ENCODE measurements around the gene CLIP2. TPM values are rescaled to one million over a fixed set of nuclear protein-coding genes. Genes with fewer than 3 reads are reported as not detected.

CLIP2 gene
- polyA plus RNA-seq, 1 of the 3 experiments (the other 2 are of a cell fraction): 14.3 TPM

DNA sequence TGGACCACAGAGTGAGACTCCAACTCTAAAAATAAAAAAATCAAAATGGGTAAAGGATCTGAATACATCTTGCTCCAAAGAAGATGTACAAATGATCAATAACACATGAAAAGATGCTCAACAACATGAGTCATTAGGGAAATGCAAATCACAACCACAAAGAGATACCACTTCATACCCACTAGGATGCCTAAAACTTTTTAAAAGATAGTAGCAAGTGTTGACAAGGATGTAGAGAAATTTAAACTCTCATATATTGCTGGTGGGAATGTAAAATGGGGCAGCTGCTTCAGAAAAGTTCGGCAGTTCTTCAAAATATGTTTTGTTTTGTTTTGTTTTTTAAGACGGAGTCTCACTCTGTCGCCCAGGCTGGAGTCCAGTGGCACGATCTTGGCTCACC is 118.8 kb downstream of the CLIP2 start:
- no peak for DNase-seq
- Histone ChIP-seq H2AFZ (ENCODE audit: low read depth) (no peak overlapping the region), H3F3A (replicated peaks; ENCODE audit: insufficient read depth) (peaks cover 15% of the 10 kb centered on the region), H3K9ac (no peak overlapping the region), H3K9me2 (no peaks in the 10 kb centered on the region), H3K4me3 (ENCODE audit: low read depth in 2 of 2, low read length in 1 of 2) (no peak overlapping the region), H3K27ac (ENCODE audit: low read depth in 2 of 2, low read length in 1 of 2) (no peak overlapping the region), H3K4me2 (no peak overlapping the region), H3K9me3 (no peaks in the 10 kb centered on the region), H4K20me1 (ENCODE audit: insufficient read depth) (no peaks in the 10 kb centered on the region), H3K4me1 (ENCODE audit: control insufficient read depth in 1 of 2, insufficient read depth in 2 of 2, low read depth in 1 of 2, low read length in 1 of 2) (no peaks in the 10 kb centered on the region), H3K79me2 (ENCODE audit: insufficient read depth) (no peaks in the 10 kb centered on the region), H3K27me3 (ENCODE audit: insufficient read depth) (no peaks in the 10 kb centered on the region), H3K36me3 (replicated peaks in 1 of 2; ENCODE audit: control insufficient read depth in 1 of 2, insufficient read depth in 2 of 2, low read length in 1 of 2) (peaks cover 13 to 30% of the 10 kb centered on the region in 2 experiments)
- ChIA-PET POLR2A (no interaction called here), CTCF (interaction anchor here (0.7 to 4.8 kb wide), 4 partner anchors 10 to 202 kb away, joined by 3 to 25 read pairs (median 11); no protein-coding TSS in a partner anchor)
- 72% methylated on average over 4 of the region's 4 CpGs for WGBS (ENCODE audit: low lambda C conversion rate)
- TF ChIP-seq FOSL2 (IDR thresholded peaks at IDR 0.05; ENCODE audit: borderline replicate concordance, low read depth) (no peak), RFX5 (IDR thresholded peaks at IDR 0.05; ENCODE audit: low read length) (no peak), SMC3 (IDR thresholded peaks at IDR 0.05; ENCODE audit: low read depth, low read length) (no peak), TEAD4 (IDR thresholded peaks at IDR 0.05; ENCODE audit: borderline replicate concordance, insufficient read depth) (no peak), EP300 (IDR thresholded peaks at IDR 0.05; ENCODE audit: borderline replicate concordance in 1 of 2, low read depth in 1 of 2, low read length in 1 of 2) (no peak), RCOR1 (IDR thresholded peaks at IDR 0.05; ENCODE audit: low read length) (no peak), GABPA (IDR thresholded peaks at IDR 0.05; ENCODE audit: low read depth) (no peak), NFIC (IDR thresholded peaks at IDR 0.05; ENCODE audit: borderline replicate concordance) (no peak), TCF12 (IDR thresholded peaks at IDR 0.05) (no peak), CHD2 (IDR thresholded peaks at IDR 0.05; ENCODE audit: low read length, partially characterized antibody) (no peak), MEF2A (IDR thresholded peaks at IDR 0.05; ENCODE audit: borderline replicate concordance, low read depth) (no peak), POLR2AphosphoS5 (IDR thresholded peaks at IDR 0.05; ENCODE audit: low read depth, low read length) (no peak), GATA2 (CRISPR knock-in tag; IDR thresholded peaks at IDR 0.05) (no peak), SIN3A (IDR thresholded peaks at IDR 0.05; ENCODE audit: borderline replicate concordance, low read depth, low read length) (no peak), EZH2phosphoT487 (IDR thresholded peaks at IDR 0.05; ENCODE audit: borderline replicate concordance, low read depth) (no peak), NRF1 (IDR thresholded peaks at IDR 0.05; ENCODE audit: low read depth, low read length) (no peak)
- TF ChIP-seq, protein P1, sequence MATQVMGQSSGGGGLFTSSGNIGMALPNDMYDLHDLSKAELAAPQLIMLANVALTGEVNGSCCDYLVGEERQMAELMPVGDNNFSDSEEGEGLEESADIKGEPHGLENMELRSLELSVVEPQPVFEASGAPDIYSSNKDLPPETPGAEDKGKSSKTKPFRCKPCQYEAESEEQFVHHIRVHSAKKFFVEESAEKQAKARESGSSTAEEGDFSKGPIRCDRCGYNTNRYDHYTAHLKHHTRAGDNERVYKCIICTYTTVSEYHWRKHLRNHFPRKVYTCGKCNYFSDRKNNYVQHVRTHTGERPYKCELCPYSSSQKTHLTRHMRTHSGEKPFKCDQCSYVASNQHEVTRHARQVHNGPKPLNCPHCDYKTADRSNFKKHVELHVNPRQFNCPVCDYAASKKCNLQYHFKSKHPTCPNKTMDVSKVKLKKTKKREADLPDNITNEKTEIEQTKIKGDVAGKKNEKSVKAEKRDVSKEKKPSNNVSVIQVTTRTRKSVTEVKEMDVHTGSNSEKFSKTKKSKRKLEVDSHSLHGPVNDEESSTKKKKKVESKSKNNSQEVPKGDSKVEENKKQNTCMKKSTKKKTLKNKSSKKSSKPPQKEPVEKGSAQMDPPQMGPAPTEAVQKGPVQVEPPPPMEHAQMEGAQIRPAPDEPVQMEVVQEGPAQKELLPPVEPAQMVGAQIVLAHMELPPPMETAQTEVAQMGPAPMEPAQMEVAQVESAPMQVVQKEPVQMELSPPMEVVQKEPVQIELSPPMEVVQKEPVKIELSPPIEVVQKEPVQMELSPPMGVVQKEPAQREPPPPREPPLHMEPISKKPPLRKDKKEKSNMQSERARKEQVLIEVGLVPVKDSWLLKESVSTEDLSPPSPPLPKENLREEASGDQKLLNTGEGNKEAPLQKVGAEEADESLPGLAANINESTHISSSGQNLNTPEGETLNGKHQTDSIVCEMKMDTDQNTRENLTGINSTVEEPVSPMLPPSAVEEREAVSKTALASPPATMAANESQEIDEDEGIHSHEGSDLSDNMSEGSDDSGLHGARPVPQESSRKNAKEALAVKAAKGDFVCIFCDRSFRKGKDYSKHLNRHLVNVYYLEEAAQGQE (IDR thresholded peaks at IDR 0.05; ENCODE audit: low read depth, low read length): no peak
- TF ChIP-seq, protein P2, sequence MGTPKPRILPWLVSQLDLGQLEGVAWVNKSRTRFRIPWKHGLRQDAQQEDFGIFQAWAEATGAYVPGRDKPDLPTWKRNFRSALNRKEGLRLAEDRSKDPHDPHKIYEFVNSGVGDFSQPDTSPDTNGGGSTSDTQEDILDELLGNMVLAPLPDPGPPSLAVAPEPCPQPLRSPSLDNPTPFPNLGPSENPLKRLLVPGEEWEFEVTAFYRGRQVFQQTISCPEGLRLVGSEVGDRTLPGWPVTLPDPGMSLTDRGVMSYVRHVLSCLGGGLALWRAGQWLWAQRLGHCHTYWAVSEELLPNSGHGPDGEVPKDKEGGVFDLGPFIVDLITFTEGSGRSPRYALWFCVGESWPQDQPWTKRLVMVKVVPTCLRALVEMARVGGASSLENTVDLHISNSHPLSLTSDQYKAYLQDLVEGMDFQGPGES (IDR thresholded peaks at IDR 0.05; ENCODE audit: low read depth, low read length): no peak
- TF ChIP-seq, protein P3, sequence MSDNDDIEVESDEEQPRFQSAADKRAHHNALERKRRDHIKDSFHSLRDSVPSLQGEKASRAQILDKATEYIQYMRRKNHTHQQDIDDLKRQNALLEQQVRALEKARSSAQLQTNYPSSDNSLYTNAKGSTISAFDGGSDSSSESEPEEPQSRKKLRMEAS (IDR thresholded peaks at IDR 0.05; ENCODE audit: low read depth): no peak
- TF ChIP-seq, protein P4, sequence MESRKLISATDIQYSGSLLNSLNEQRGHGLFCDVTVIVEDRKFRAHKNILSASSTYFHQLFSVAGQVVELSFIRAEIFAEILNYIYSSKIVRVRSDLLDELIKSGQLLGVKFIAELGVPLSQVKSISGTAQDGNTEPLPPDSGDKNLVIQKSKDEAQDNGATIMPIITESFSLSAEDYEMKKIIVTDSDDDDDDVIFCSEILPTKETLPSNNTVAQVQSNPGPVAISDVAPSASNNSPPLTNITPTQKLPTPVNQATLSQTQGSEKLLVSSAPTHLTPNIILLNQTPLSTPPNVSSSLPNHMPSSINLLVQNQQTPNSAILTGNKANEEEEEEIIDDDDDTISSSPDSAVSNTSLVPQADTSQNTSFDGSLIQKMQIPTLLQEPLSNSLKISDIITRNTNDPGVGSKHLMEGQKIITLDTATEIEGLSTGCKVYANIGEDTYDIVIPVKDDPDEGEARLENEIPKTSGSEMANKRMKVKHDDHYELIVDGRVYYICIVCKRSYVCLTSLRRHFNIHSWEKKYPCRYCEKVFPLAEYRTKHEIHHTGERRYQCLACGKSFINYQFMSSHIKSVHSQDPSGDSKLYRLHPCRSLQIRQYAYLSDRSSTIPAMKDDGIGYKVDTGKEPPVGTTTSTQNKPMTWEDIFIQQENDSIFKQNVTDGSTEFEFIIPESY (IDR thresholded peaks at IDR 0.05; ENCODE audit: borderline replicate concordance, low read depth): no peak
